DND-41 (cell line): ENCODE results near the gene AP5B1.

Experiments used
- EZH2 ChIP-seq: IDR thresholded peaks from 3 replicates; pipeline ENCODE4 v1.6.1; 2012; ENCODE audit warnings: borderline replicate concordance, low read depth, mild to moderate bottlenecking, moderate library complexity, low read length, inconsistent platforms; ENCODE audit not compliant: severe bottlenecking
- TF ChIP-seq, protein P1 (sequence below): IDR thresholded peaks from 2 replicates; pipeline ENCODE4 v1.5.1; 2012; ENCODE audit warnings: borderline replicate concordance, low read length, moderate library complexity, mild to moderate bottlenecking; ENCODE audit not compliant: poor library complexity, severe bottlenecking; ENCODE audit errors: extremely low read depth

DNA sequence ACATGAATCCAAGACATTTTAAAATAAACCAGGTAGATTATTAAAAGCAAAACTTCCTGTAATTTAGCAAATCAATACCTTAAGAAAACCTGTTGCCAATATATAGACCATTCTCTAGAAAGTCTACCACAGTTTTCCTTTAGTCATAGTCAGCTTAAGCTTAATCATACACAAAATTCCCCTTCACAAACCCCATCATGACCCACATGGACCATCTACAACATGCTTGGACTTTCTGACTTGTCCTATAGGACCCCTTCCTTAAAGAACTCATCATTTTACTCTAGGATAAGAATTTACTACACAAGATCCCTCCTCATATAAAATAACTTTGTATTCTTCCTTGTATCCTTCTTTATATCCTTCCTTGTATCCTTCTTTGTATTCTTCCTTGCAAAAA is 44.0 kb downstream of the AP5B1 start:
- TF ChIP-seq, protein P1, sequence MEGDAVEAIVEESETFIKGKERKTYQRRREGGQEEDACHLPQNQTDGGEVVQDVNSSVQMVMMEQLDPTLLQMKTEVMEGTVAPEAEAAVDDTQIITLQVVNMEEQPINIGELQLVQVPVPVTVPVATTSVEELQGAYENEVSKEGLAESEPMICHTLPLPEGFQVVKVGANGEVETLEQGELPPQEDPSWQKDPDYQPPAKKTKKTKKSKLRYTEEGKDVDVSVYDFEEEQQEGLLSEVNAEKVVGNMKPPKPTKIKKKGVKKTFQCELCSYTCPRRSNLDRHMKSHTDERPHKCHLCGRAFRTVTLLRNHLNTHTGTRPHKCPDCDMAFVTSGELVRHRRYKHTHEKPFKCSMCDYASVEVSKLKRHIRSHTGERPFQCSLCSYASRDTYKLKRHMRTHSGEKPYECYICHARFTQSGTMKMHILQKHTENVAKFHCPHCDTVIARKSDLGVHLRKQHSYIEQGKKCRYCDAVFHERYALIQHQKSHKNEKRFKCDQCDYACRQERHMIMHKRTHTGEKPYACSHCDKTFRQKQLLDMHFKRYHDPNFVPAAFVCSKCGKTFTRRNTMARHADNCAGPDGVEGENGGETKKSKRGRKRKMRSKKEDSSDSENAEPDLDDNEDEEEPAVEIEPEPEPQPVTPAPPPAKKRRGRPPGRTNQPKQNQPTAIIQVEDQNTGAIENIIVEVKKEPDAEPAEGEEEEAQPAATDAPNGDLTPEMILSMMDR: no peak
- no peak for TF ChIP-seq EZH2
